Prostate gland (tissue), 2 donors: Measurements from ENCODE around the gene LSM3. TPM values are rescaled to one million over a fixed set of nuclear protein-coding genes. Genes with fewer than 3 reads are reported as not detected.

Experiments
- DNase-seq: peaks from one replicate; pipeline ENCODE4 v3.0.0-alpha.2; 2019; ENCODE audit warnings: low spot score
- H3K27ac ChIP-seq, 2 donors: fragments of 200-600 bp; sonication (generic); 2 replicates each; pipeline ENCODE4 v1.5.1; 2017 to 2019
- H3K27me3 ChIP-seq: fragments of 200-600 bp; sonication (generic); replicated peaks from 2 replicates; pipeline ENCODE4 v1.5.1; 2019; ENCODE audit not compliant: insufficient read depth
- H3K36me3 ChIP-seq, 2 donors: fragments of 200-600 bp; sonication (generic); 1 replicate in 1 of 2; 2 replicates in 1 of 2; pipeline versions ENCODE4 v1.5.1 to v1.8.1; 2017 to 2019
- H3K4me1 ChIP-seq: fragments of 200-600 bp; sonication (generic); replicated peaks from 2 replicates; pipeline ENCODE4 v1.5.1; 2019
- H3K4me3 ChIP-seq, 2 donors: fragments of 200-600 bp; sonication (generic); 2 replicates each; pipeline ENCODE4 v1.5.1; 2017 to 2019
- H3K9me3 ChIP-seq: fragments of 200-600 bp; sonication (generic); 2 replicates; pipeline ENCODE4 v1.5.1; 2017
- CTCF ChIP-seq, 4 experiments: fragments of 200-600 bp in 2 of 4; fragments of 450-650 bp in 2 of 4; sonication (generic) in 2 of 4; IDR thresholded peaks; 1 replicate in 3 of 4; 2 replicates in 1 of 4; pipeline ENCODE4 v1.5.1; 2016 to 2019; ENCODE audit warnings: antibody characterized with exemption in 4 of 4, mild to moderate bottlenecking in 2 of 4, moderate library complexity in 2 of 4
- POLR2A ChIP-seq: fragments of 450-650 bp; IDR thresholded peaks from one replicate; pipeline ENCODE4 v1.6.1; 2016; ENCODE audit warnings: antibody characterized with exemption, mild to moderate bottlenecking
- POLR2AphosphoS5 ChIP-seq: sonication (generic); formaldehyde crosslinking; IDR thresholded peaks from one replicate; pipeline ENCODE4 v1.6.1; 2017; ENCODE audit warnings: antibody characterized with exemption
- WGBS: methylation state at CpG from one replicate; pipeline ENCODE4 v1.1.5; 2018; 5-methylcytosine and 5-hydroxymethylcytosine counted together
- intact Hi-C: fragments of 100-400 bp; cut with DNase I; formaldehyde crosslinking; loops from one replicate; pipeline ENCODE4 v1.14.2; 2022
- total RNA-seq, 2 donors: library from RNA; depleted of rRNA; stranded (reverse); fragments of >200 nt; gene quantifications; one replicate each; pipeline ENCODE4 v1.1.0, GENCODE V29; 2016

The LSM3 gene
- total RNA-seq, 2 donors from 2014 or later: 15.0 to 15.1 TPM

- no peak for DNase-seq
- intact Hi-C loops: no loop called here
- Histone ChIP-seq H3K27me3 (no peaks in the 10 kb centered on the region), H3K27ac (no peak overlapping the region), H3K9me3 (no peaks in the 10 kb centered on the region), H3K36me3 (no peaks in the 10 kb centered on the region), H3K4me1 (no peaks in the 10 kb centered on the region), H3K4me3 (no peak overlapping the region)
- WGBS: 82% methylated on average over 22 of the region's 22 CpGs
- no peak for TF ChIP-seq POLR2A
- TF ChIP-seq CTCF (IDR thresholded peaks at IDR 0.05): no peak
- no peak for TF ChIP-seq POLR2AphosphoS5
Observed at GRCh38 chr3:14216257-14217048, 37.8 kb downstream of the LSM3 start.

- H3K4me1 ChIP-seq: no peaks in the 10 kb centered on the region
- TF ChIP-seq CTCF (IDR thresholded peaks at IDR 0.05): no peak
- no peak for TF ChIP-seq POLR2A
- no peak for TF ChIP-seq POLR2AphosphoS5
- H3K36me3 ChIP-seq: no peaks in the 10 kb centered on the region
- H3K27ac ChIP-seq: no peak overlapping the region
- no peak for DNase-seq
- H3K9me3 ChIP-seq: no peaks in the 10 kb centered on the region
- H3K4me3 ChIP-seq: no peak overlapping the region
- intact Hi-C loops: no loop called here
- H3K27me3 ChIP-seq: no peaks in the 10 kb centered on the region
Observed at GRCh38 chr3:14218355-14218754, 39.7 kb downstream of the LSM3 start.

GRCh38 chr3:14220933-14221332 is 42.3 kb downstream of the LSM3 start:
- H3K9me3 ChIP-seq: no peaks in the 10 kb centered on the region
- 100% methylated on average over 1 of the region's 1 CpG for WGBS
- no peaks in the 10 kb centered on the region for H3K27me3 ChIP-seq
- no peaks in the 10 kb centered on the region for H3K4me1 ChIP-seq
- TF ChIP-seq POLR2A (no peak), POLR2AphosphoS5 (no peak), CTCF (IDR thresholded peaks at IDR 0.05) (no peak)
- intact Hi-C loops: no loop called here
- H3K27ac ChIP-seq: no peak overlapping the region
- H3K36me3 ChIP-seq: no peaks in the 10 kb centered on the region
- DNase-seq: no peak
- H3K4me3 ChIP-seq: no peak overlapping the region

- Histone ChIP-seq H3K36me3 (no peaks in the 10 kb centered on the region), H3K9me3 (no peaks in the 10 kb centered on the region), H3K27ac (no peak overlapping the region), H3K27me3 (no peaks in the 10 kb centered on the region), H3K4me3 (no peak overlapping the region), H3K4me1 (no peaks in the 10 kb centered on the region)
- TF ChIP-seq POLR2AphosphoS5 (no peak), POLR2A (no peak), CTCF (IDR thresholded peaks at IDR 0.05) (no peak)
- DNase-seq: no peak
- intact Hi-C loops: no loop called here
- WGBS: 85% methylated on average over 1 of the region's 1 CpG
Observed at GRCh38 chr3:14221902-14222301, 43.3 kb downstream of the LSM3 start.

- Histone ChIP-seq H3K27me3 (no peaks in the 10 kb centered on the region), H3K27ac (no peak overlapping the region), H3K36me3 (no peaks in the 10 kb centered on the region), H3K4me3 (no peak overlapping the region), H3K9me3 (no peaks in the 10 kb centered on the region), H3K4me1 (no peaks in the 10 kb centered on the region)
- no peak for TF ChIP-seq POLR2AphosphoS5
- 54% methylated on average over 1 of the region's 1 CpG for WGBS
- DNase-seq: no peak
- intact Hi-C loops: no loop called here
Observed at GRCh38 chr3:14222457-14222856, 43.8 kb downstream of the LSM3 start.
